Parathyroid adenoma (tissue), 2 donors: ENCODE data around the gene SMAD4.

ENCODE experiments used
- H2AFZ ChIP-seq: fragments of 300-600 bp; sonication (generic); one replicate; pipeline ENCODE4 v1.7.0; 2017; ENCODE audit warnings: antibody characterized with exemption, mild to moderate bottlenecking
- H3K27ac ChIP-seq: fragments of 300-600 bp; sonication (generic); one replicate; pipeline ENCODE4 v1.7.0; 2017
- H3K27me3 ChIP-seq: fragments of 300-600 bp; sonication (generic); one replicate; pipeline ENCODE4 v1.7.0; 2017; ENCODE audit warnings: low read length; ENCODE audit not compliant: control insufficient read depth, insufficient read depth
- H3K36me3 ChIP-seq: fragments of 300-600 bp; sonication (generic); one replicate; pipeline ENCODE4 v1.7.0; 2017; ENCODE audit warnings: low read length; ENCODE audit not compliant: control insufficient read depth, insufficient read depth
- H3K4me1 ChIP-seq: fragments of 300-600 bp; sonication (generic); one replicate; pipeline ENCODE4 v1.7.0; 2017; ENCODE audit warnings: control low read depth
- H3K4me2 ChIP-seq: fragments of 300-600 bp; sonication (generic); one replicate; pipeline ENCODE4 v1.7.0; 2017; ENCODE audit warnings: low read length
- H3K4me3 ChIP-seq: fragments of 300-600 bp; sonication (generic); one replicate; pipeline ENCODE4 v1.7.0; 2017; ENCODE audit warnings: low read depth, low read length
- H3K79me2 ChIP-seq: fragments of 300-600 bp; sonication (generic); one replicate; pipeline ENCODE4 v1.7.0; 2017; ENCODE audit warnings: control low read depth
- H3K9ac ChIP-seq: fragments of 300-600 bp; sonication (generic); one replicate; pipeline ENCODE4 v1.7.0; 2017; ENCODE audit warnings: mild to moderate bottlenecking
- H3K9me3 ChIP-seq: fragments of 300-600 bp; sonication (generic); one replicate; pipeline ENCODE4 v1.7.0; 2017; ENCODE audit warnings: low read length; ENCODE audit not compliant: control insufficient read depth
- TF ChIP-seq, protein P1 (sequence below): fragments of 300-600 bp; sonication (generic); IDR thresholded peaks from one replicate; pipeline ENCODE4 v1.7.0; 2017; ENCODE audit warnings: antibody characterized with exemption, mild to moderate bottlenecking
- donor health status: primary hyperparathyroidism.

SMAD4 gene

DNA sequence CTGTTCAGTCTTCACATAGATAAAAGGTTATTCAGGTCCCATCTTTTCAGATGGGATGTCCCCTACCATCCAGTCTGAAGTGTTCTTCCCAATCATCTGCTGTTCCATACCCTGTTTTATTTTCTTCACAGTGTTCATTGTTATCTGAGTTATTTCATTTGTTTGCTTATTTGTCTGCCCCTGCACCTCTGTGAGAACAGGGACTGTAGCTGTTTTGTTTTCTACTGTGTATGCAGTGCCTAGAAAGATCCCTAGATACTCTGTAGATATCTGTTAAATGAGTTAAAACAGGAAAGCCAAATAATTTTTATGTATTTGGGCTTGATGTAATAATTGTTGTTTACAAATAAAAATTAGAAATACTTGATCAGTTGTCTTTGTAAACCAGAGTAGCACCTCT is 34.2 kb downstream of the SMAD4 start:
- Histone ChIP-seq H3K4me1 (peaks cover 3% of the 10 kb centered on the region), H3K27me3 (no peaks in the 10 kb centered on the region), H2AFZ (no peak overlapping the region), H3K9ac (no peak overlapping the region), H3K27ac (no peak overlapping the region), H3K4me3 (no peak overlapping the region), H3K79me2 (peaks cover 2% of the 10 kb centered on the region), H3K9me3 (no peaks in the 10 kb centered on the region), H3K36me3 (no peaks in the 10 kb centered on the region), H3K4me2 (no peak overlapping the region)
- TF ChIP-seq, protein P1, sequence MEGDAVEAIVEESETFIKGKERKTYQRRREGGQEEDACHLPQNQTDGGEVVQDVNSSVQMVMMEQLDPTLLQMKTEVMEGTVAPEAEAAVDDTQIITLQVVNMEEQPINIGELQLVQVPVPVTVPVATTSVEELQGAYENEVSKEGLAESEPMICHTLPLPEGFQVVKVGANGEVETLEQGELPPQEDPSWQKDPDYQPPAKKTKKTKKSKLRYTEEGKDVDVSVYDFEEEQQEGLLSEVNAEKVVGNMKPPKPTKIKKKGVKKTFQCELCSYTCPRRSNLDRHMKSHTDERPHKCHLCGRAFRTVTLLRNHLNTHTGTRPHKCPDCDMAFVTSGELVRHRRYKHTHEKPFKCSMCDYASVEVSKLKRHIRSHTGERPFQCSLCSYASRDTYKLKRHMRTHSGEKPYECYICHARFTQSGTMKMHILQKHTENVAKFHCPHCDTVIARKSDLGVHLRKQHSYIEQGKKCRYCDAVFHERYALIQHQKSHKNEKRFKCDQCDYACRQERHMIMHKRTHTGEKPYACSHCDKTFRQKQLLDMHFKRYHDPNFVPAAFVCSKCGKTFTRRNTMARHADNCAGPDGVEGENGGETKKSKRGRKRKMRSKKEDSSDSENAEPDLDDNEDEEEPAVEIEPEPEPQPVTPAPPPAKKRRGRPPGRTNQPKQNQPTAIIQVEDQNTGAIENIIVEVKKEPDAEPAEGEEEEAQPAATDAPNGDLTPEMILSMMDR: no peak

DNA sequence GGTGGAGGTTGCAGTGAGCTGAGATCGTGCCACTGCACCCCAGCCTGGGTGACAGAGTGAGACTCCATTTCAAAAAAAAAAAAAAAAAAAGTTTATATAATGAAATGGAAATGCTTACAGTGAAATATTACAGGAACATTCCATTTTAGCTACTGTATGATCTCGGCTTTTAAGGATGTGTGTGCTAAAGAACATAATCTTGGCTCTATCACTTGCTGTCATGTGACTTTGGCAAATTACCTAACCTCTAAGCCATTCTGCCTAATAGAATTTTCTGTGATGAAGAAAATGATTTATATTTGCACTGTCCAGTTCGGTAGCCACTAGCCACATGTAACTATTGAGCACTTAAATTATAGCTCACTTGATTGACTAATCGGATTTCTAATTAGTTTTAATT is 36.3 kb downstream of the SMAD4 start:
- no peaks in the 10 kb centered on the region for H3K36me3 ChIP-seq
- H3K27me3 ChIP-seq: no peaks in the 10 kb centered on the region
- H3K27ac ChIP-seq: no peak overlapping the region
- TF ChIP-seq, protein P1: no peak
- H2AFZ ChIP-seq: no peak overlapping the region
- H3K4me2 ChIP-seq: no peak overlapping the region
- H3K9ac ChIP-seq: no peak overlapping the region
- no peak overlapping the region for H3K4me3 ChIP-seq
- H3K4me1 ChIP-seq: peaks cover 3% of the 10 kb centered on the region
- H3K79me2 ChIP-seq: peaks cover 5% of the 10 kb centered on the region
- no peaks in the 10 kb centered on the region for H3K9me3 ChIP-seq

DNA sequence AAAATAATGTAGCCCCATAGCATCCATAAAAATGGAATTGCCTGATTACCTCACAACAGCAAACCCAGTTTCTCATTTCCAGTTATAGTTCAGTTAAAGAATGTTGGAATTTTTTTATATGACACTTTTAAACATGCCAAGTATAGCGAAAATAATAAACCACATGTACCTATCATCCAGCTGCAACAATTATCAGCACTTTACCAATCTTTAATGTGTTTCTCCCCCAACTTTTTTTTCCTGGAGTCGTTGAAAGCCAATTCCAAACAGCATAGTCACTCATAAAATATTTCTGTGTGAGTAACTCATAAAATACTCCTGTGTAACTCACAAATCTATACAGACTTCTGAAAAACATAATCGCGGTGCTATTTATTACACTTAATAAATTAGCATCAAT is 38.1 kb downstream of the SMAD4 start:
- H3K79me2 ChIP-seq: peaks cover 14% of the 10 kb centered on the region
- H3K4me3 ChIP-seq: no peak overlapping the region
- no peaks in the 10 kb centered on the region for H3K9me3 ChIP-seq
- H2AFZ ChIP-seq: no peak overlapping the region
- no peak overlapping the region for H3K4me2 ChIP-seq
- no peaks in the 10 kb centered on the region for H3K36me3 ChIP-seq
- TF ChIP-seq, protein P1: no peak
- no peak overlapping the region for H3K27ac ChIP-seq
- H3K27me3 ChIP-seq: no peaks in the 10 kb centered on the region
- H3K9ac ChIP-seq: no peak overlapping the region
- H3K4me1 ChIP-seq: peaks cover 3% of the 10 kb centered on the region

DNA sequence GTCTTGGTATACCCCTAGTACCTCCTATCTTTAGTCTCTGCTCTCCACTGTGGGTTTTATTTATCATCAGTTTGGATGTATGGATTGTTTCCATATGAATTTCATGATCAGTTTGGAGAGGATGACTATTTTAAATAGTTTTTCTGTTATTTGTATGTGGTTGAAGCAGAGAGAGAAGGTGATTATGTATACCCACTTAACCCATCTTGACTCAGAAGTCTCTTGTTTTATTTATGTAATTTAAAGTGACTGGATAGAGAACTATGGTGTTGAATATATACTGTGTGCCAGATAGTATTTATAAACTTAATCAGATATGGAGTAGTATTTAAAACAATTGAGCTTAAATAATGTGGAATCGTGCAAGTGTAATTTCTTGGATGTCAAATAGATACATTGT is 39.9 kb downstream of the SMAD4 start:
- no peaks in the 10 kb centered on the region for H3K36me3 ChIP-seq

DNA sequence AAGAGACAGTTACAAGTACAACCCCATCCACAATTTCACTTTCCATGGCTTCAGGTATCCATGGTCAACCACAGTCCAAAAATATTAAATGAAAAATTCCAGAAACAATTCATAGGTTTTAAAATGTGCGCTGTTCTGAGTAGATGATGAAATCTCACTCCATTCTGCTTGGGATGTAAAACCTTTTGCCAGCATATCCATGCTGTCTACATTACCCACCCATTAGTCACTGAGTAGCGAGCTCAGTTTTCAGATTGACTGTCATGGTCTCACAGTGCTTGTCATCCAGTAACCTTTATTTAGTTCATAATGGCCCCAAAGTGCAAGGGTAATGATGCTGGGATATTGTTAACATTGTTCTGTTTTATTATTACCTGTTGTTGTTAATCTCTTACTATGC is 40.5 kb downstream of the SMAD4 start:
- Histone ChIP-seq H3K9me3 (no peaks in the 10 kb centered on the region), H3K27me3 (no peaks in the 10 kb centered on the region), H3K27ac (no peak overlapping the region), H2AFZ (no peak overlapping the region), H3K4me3 (no peak overlapping the region), H3K9ac (no peak overlapping the region), H3K4me2 (no peak overlapping the region), H3K36me3 (no peaks in the 10 kb centered on the region), H3K79me2 (peaks cover 21% of the 10 kb centered on the region), H3K4me1 (peaks cover 3% of the 10 kb centered on the region)
- TF ChIP-seq, protein P1: no peak

More for the DNA sequence above, 39.9 kb downstream of the SMAD4 start:
- Histone ChIP-seq H3K27me3 (no peaks in the 10 kb centered on the region), H3K4me3 (no peak overlapping the region), H3K27ac (no peak overlapping the region), H3K9ac (no peak overlapping the region), H3K4me2 (no peak overlapping the region), H3K4me1 (no peaks in the 10 kb centered on the region), H3K79me2 (peaks cover 21% of the 10 kb centered on the region), H3K9me3 (no peaks in the 10 kb centered on the region), H2AFZ (no peak overlapping the region)
- TF ChIP-seq, protein P1: no peak
